Activated CD8-positive, alpha-beta memory T cell treated with anti-CD3 and anti-CD28 coated beads, Interleukin-2, amount 50 U/mL, for 48 hours (primary cell): ENCODE data around the gene SCD.
A peak's percentile ranks its signal among the peaks of the same experiment; 100 is the strongest.
"Not testable (repeated sequence)": the region's sequence is repeated elsewhere in the genome, so short reads cannot be mapped to it uniquely, and the experiment has no call there.

ENCODE experiments used
- DNase-seq: peaks from one replicate; pipeline ENCODE4 v3.0.0-alpha.2; 2020

Gene SCD

GRCh38 chr10:100362570-100363496 is 15.8 kb downstream of the SCD start:
- no peak for DNase-seq

GRCh38 chr10:100364175-100364574 is 17.1 kb downstream of the SCD start:
- DNase-seq = no peak

GRCh38 chr10:100364735-100365391 is 17.8 kb downstream of the SCD start:
- no peak for DNase-seq

- DNase-seq = no peak
These were observed 21.7 kb downstream of the SCD start for GRCh38 chr10:100368721-100369120.

GRCh38 chr10:100370714-100371481 is 23.9 kb downstream of the SCD start:
- peak; percentile 84 for DNase-seq

GRCh38 chr10:100371482-100372027 is 24.5 kb downstream of the SCD start:
- no peak for DNase-seq

- DNase-seq = no peak
These were observed 25.6 kb downstream of the SCD start for GRCh38 chr10:100372415-100373297.

GRCh38 chr10:100373298-100374199 is 26.5 kb downstream of the SCD start:
- DNase-seq = peak; percentile 95

GRCh38 chr10:100374200-100374655 is 27.2 kb downstream of the SCD start:
- no peak for DNase-seq

- DNase-seq = not testable (repeated sequence)
These were observed 27.8 kb downstream of the SCD start for GRCh38 chr10:100374677-100375353.

GRCh38 chr10:100376656-100377055 is 29.6 kb downstream of the SCD start:
- not testable (repeated sequence) for DNase-seq

- no peak for DNase-seq
These were observed 30.8 kb downstream of the SCD start for GRCh38 chr10:100377830-100378229.

- DNase-seq = no peak
These were observed 33.4 kb downstream of the SCD start for GRCh38 chr10:100380400-100380799.

- DNase-seq = no peak
These were observed 35.5 kb downstream of the SCD start for GRCh38 chr10:100382553-100382952.

GRCh38 chr10:100383251-100383650 is 36.2 kb downstream of the SCD start:
- no peak for DNase-seq

GRCh38 chr10:100391163-100392002 is 44.4 kb downstream of the SCD start:
- no peak for DNase-seq

GRCh38 chr10:100392686-100393003 is 45.6 kb downstream of the SCD start:
- no peak for DNase-seq

GRCh38 chr10:100395626-100396025 is 48.6 kb downstream of the SCD start:
- no peak for DNase-seq

GRCh38 chr10:100396605-100397004 is 49.6 kb downstream of the SCD start:
- DNase-seq = no peak
